Fibroblast of skin of back (primary cell): ENCODE data around the gene PCNX4. TPM values are rescaled to one million over a fixed set of nuclear protein-coding genes. Genes with fewer than 3 reads are reported as not detected.
"Not testable (repeated sequence)": the region's sequence is repeated elsewhere in the genome, so short reads cannot be mapped to it uniquely, and the experiment has no call there.

Source experiments
- DNase-seq: peaks from one replicate; pipeline ENCODE4 v3.0.0-alpha.2; 2013
- polyA plus RNA-seq, 2 experiments: library from polyadenylated mRNA; unstranded; fragments of 120-200 nt; gene quantifications; one replicate each; pipeline ENCODE4 v1.2.1, GENCODE V29; 2013; ENCODE audit not compliant: insufficient read length in 2 of 2

The PCNX4 gene
- polyA plus RNA-seq (2013, experiment 1 of 2; ENCODE audit: insufficient read length) = 27.6 TPM
- 31.0 TPM for polyA plus RNA-seq (2013, experiment 2 of 2; ENCODE audit: insufficient read length)

DNA sequence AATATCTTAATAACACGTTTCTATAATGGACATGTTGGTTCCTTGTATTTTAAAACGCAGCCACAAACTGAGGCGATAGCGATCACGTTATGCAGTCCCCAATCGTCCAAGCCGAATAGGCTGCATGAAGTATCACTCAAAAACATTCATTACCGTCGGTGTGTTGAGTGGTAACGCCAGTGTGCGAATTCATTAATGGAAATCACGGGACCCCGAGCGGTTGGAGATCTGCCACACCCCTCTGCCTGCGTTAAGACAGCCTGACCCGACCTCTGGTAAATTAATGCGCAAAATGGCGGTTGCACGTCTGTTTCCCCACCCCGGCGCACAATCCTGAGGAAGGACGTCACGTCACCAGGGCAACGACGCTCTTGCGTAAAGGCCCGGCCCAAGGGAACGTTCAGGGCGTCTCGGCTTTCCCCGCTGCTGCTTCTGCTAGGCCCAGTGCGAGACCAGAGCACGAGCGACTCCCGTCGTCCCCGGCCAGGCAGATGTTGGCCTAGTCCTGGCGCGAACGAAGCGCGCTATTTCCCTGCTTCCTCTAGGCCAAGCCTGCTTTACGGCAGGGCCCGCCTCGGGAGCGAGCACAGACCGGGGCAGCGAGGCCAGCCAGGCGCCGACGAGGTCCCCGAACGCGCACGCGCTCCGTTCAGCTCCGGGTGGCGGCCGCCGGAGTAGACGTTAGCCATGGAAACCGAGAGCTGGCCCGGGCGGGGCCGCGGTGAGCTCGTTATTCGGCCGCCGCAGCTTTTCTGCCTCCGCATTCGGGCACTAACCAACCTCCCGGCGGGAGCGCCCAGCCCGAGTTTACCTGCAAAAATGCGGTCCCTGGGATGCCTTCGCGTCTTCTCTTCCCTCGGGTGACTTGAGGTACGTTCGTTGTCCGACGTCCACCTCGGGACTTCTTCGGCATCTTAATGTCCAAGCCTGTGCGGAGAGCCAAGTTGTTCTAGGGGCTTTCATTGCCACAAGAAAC lies at the start of gene PCNX4:
Gene PCNX4, plus strand, starts transcription at position 374 of the 976 bp plus-strand sequence. CDS start 15,716 bp downstream, outside the sequence.
- DNase-seq = peak; percentile 99

DNA sequence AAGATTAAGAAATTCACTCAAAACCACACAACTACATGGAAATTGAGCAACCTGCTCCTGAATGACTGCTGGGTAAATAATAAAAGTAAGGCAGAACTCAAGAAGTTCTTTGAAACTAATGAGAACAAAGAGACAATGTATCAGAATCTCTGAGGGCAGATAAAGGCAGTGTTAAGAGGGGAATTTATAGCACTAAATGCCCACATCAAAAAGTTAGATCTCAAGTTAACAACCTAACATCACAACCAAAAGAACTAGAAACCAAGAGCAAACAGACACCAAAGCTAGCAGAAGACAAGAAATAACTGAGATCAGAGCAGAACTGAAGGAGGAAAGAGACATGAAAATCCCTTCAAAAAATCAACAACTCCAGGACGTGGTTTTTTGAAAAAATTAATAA lies 43.7 kb upstream of the PCNX4 start:
- DNase-seq = not testable (repeated sequence)

DNA sequence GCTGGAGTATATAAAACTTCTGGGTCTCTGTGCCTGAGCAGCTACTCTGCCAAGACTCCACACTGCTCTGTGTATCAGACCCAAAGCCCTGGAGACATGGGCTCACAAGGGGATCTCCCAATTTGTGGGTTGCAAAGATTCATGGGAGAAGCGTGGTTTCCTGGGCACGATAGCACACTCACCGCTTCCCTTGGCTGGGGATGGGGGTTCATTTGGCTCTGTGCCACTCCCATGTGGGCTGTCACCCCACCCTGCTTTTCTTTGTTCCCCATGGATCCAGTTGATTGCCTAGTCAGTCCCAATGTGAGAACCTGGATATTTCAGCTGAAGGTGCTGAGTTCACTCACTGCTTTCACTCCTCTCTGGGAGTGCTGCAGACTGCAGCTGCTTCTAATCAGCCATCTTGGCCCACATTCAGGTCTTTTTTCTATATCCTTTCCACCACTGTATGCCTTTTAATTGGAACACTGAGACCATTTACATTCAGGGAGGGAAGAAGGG lies 40.0 kb upstream of the PCNX4 start:
- DNase-seq = no peak

DNA sequence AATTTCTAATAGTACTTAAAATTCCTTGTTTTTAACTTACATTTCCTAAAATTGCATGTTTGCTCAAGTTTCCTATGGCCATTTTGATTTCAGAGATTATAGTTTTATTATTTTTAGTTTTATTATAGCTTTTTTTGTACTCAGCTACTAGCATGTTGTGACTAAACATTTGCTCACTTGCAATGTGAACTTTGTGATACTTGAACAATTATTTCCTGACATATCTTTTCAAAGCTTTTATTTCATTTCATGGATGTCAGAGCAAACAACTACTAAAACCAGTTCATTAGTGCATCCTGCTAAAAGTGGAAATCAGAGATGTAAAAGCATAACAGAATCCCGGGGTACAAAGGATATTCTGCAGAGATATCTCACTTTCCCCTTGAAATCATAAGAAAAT lies 33.6 kb upstream of the PCNX4 start:
- no peak for DNase-seq

DNA sequence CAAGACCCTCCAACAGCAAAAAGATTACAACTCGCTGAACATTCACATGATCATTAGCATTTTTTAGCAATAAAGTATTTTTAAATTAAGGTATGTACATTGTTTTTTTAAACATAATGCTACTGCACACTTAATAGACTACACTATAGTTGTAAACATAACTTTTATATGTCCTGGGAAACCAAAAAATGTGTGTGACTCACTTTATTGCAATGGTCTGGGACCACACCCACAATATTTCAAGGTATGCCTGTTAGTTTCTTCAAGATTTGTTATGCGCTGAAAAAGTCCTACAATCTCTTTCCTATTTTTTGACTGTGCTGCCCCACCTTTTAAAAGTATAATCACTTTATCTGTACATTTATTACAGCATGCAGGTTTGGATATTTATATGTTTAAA lies 30.4 kb upstream of the PCNX4 start:
- peak; percentile 21 for DNase-seq

DNA sequence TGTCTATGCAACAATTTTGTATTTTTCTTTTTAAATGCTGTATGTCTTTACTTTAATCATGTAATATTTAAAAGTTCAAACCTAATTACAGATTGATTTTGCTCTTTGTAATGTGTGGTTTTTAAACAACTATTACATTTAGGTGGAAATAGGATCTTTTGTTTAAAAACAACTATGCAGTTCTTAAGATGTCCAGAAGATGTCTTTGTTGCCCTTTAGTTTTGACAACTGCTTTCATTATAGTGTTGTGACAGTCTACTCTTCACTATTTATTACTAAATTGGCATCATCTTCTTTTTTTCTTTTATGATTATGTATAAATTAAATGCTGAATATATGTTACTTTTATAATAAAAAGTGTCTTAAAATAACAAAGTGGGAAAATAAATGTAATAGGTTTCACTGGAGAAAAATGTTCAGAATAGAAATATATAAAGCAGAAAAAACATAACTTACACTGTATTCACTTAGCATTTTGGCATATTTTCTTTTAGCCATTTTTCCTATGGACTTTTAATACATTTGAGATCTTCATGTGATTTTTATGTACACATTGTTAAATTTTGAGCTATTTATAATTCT lies 27.1 kb upstream of the PCNX4 start:
- peak; percentile 25 for DNase-seq

DNA sequence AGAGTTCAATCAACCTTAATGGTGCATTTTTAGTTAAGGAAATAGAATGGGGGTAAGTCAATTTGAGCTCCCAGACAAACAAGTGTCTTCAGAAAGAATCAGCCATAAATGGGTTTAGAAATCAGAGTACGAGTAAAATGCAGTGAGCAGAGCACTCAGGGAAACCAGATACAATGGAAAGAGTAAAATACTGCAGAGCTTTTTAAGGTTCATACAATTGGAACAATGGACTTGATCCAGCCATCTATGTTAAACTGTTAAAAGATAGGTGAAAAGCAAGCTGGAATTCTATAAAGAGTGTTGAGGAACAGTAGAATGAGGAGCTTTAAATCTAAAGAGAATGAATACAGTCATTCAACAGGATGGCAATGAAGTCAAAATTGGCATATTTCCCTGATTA lies 23.8 kb upstream of the PCNX4 start:
- DNase-seq = no peak

DNA sequence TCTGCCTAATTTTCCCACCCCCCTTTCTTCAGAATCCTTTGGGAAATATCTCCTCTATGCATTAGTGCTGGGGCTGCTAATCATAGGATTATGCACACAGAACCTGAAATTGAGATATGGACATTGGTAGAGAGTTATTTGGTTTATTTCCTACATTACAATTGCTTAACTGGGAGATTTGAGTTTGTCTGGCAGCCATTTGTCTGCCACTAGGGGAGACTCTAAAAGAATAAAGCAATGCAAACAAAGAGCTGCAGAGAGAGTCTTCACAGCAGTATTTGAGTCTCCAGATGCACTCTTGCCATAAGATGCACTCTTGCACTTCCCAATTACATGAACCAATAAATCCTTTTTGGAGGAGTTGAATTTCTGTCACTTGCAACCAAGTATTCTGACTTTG lies 12.0 kb upstream of the PCNX4 start:
- no peak for DNase-seq

DNA sequence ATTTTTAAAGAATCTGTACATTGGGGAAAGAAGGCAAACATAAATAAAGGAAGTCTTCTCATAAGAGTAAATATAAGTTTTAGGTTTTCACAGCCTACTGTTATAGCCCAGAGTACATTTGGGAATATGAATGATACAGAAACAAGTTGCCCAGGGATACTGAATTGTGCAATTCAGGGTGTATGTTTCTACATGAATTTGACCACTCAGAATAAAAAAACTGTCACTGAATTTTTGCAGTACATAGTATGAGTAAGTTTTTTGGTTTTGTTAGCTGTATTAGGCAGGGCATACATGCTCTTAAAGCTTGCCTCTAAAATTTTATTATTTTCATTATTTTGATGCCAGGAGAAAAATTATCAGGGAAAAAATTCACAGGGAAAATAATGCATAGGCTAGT lies 6.6 kb upstream of the PCNX4 start:
- DNase-seq = no peak

DNA sequence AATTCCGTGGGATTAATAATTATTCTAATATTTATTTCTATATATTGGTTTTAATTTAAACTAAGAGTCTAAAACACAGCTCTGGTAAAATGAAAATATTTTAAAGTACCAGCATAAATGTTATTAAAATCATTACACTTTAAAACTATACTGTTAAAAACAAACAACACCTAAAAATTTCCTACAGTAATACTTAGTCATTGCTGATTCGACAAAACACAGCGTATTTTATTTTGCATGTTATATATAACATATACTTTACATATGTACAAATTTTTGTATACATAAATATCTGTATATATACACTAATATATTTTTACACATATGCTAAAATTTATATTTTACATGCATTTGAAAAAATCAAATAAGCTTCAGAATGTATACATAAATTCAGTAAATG lies 6.0 kb upstream of the PCNX4 start:
- no peak for DNase-seq

DNA sequence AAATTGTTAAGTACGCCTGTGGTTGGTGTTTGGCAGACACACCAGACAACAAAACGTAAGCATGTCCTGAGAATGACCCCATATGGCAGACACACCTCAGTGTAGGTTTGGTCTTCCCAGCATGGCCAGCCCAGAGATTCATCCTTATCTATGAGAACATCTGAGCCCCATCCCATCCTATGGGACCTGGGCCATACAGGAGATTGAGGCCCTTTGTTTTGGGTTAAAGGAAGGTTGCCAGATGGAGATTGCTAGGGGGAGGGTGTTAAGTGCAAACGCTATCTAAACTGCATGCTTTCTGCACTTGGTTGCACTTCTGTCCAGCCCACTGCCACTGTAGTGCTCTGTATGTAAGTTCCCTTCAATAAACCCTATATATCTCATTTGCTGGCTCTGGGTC lies 4.1 kb upstream of the PCNX4 start:
- DNase-seq = no peak

DNA sequence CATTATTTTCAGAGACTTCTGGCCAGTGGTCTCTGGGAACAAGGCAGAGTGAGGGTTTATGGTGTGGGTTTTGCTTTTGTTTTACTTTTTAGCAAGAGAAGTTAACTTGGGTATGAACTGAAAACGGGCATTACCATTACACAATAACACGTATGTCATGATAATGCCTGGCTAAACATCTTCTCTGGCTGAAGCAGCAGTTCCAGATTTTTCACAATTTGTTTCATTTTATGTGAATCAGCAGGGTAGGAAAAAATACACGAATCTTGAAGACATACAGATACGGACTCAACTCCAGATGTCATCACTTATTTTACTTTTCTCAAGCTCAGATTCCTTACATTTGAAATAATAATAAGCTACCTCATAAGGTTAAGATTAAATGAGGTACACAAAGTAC lies 2.5 kb upstream of the PCNX4 start:
- no peak for DNase-seq

DNA sequence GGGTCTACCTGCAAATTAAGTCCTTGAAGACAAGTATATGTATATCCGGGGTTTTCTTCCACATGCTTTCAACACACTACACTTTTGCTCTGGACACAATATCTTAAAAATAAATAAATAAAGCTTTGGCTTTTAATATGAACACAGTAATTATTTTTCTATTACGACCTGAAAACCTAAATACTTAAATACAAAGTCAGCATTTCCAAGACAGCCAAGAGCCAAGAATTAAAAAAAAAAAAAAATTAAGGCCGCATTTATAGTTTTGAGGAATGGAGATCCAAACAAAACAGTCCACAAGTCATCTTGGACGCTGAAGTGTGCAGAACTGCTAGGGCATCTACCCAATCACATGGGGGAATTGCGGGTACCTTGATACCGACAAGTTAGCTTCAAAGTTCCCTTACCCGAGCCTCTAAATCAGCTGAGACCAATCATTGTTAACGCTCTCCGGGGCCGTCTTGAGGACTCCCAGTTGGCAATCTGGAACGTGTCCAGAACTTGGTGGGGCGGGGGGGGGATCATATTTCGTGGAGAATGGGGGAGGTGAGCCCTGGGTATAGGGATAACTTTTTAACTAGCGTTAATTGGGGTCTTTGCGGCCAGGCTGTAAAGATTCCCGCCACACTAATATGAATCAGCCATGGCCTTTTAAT lies 731 bp upstream of the PCNX4 start:
- DNase-seq = peak; percentile 72

DNA sequence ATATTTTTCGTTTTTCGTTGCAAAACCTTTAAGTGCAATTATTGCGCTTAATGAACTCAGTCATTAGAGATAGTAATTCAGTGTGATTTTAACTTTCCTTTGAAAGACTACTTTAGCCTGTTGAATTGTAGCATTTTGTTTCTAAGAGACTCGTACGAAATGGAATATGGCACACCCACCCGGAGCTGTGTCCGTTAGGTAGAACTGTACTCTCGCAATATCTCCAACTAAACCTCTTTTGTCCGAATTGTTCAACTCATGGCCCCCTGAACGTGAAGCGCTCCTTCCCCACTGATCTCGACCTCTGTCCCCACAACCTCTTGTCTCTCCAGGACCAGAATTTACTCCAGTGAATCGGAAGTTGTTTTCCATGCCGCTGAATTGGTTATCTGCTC lies 800 bp downstream of the PCNX4 start:
- DNase-seq = peak; percentile 45

DNA sequence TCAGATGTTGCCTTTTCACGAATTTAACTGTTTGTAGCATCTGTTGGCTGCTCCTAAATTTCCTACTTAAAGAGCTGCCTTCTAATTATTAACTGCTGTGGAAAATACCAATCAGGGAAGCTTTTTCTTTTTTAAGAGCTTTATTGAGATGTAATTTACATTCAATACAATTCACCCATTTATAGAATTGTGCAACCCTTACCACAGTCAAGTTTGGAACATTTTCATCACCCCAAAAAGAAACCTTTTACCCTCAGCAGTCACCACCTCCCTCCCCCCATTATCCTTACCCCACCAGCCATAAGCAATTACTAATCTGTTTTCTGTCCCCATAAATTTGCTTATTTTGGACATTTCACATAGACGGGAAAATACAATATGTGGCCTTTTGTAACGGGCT lies 1.4 kb downstream of the PCNX4 start:
- DNase-seq = no peak

DNA sequence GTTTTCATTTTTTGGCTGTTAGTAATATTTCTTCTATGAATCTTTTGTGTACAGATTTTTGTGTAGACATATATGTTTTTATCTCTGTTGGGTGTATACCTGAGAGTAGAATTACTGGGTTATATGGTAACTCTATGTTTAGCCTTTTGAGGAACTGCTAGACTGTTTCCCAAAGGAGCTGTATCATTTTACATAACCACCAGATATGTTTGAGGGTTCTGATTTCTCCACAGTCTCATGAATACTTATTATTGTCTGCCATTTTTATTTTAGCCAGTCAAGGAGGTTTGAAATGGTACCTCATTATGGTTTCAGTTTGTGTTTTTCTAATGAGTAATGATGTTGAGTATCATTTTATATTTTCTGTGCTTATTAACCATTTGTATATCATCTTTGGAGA lies 1.9 kb downstream of the PCNX4 start:
- DNase-seq = no peak

DNA sequence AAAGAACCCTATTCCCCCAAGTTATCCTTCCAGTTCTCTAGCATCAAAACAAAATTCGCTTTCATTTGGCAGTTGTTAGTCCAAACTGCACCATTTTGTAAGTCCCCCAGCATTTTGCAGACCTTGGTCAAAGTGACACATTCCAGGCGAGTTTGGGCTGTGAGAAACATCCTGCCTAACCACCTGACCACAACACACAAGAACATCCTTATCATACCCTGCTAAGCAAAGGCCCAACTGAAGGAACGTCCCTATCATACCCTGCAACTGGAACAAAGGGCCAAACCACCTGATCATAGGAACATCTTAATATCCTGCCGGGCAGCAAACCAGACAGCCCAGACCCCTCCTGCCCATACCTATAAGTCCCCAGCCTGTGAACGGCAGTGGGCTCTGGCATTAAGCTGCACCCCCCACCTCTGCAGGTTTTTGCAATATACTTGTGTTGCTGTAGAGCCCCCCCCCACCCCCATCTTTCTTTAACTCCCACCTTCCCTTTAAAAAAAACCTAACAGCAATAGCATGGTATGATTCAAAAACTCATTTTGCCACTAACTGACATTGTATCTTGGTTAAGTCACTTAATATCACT lies 2.7 kb downstream of the PCNX4 start:
- peak; percentile 69 for DNase-seq

DNA sequence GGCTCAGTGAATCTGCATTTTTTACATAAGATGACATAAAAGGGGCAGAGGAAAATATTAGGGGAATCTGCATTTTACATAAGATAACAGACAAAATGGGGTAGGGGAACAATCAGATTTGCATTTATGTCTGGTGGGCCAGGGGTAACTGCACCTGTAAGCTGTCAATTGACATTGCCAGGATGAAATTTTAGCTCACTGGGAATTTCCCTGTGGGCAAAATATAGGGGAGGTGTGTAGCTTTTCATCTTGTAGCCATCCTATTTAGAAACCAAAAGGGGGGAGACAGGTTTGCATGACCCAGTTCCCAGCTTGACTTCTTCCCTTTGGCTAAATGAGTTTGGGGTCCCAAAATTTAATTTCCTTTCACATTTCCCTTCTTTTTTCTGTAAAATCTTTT lies 3.5 kb downstream of the PCNX4 start:
- DNase-seq = no peak

DNA sequence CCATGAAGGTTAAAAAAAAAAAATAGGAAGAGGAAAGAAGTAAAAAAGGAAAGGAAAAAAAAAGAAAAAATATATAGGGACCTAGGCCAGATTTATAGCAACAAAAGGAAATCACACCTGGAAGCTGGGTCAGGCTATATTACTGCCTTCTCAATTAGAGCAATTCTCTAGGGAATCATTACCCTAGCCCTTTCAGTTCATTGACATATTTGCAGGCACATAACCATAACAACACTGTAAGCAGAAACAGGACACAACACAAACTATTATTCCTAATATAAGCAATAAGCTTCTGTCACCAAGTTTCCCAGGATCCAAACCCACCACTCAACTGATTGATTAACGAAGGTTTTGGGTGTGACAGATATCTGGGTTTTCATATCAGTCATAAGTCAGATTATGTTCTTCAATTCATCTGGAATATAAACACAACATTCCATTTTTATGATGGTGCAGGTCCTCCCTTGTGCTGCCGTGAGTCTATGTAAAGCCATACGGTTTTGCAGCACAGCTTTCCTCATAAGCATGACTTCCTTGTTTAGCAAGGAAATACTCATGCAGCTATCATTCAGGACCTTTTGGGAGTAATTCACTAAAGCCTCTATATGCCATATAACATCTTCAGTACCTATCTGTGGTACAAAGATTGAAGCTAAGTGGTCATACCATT lies 4.2 kb downstream of the PCNX4 start:
- DNase-seq = peak; percentile 77

DNA sequence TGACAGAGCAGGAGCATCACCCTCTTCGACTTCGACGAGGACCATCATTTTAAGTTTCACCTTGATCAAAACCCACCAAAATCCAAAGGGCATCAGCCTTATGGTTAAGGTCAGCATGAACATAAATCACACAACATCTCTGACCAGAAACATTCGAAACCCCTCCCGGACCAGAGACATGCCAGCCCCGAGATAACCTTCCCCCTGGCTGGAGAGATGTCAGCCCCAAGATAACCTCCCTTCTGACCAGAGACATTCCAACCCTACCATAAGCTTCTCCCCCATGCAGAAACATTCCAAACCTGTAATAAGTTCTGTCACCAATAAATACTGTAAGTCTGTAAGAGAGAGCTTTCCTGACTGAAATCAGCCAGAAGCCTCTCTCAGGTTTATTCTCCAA lies 6.3 kb downstream of the PCNX4 start:
- DNase-seq = no peak

DNA sequence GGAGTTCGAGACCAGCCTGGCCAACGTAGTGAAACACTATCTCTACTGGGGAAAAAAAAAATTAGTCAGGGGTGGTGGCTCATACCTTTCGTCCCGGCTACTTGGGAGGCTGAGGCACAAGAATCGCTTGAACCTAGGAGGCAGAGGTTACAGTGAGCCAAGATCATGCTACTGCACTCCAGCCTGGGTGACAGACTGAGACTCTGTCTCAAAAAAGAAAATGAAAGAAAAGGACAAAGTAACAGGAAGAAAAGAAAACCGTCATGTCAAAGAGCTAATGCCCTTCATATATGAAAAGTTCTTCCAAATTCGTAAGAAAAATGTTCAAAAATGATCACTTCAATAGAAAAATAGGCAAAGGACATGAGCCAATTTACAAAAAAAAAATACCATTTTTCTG lies 8.1 kb downstream of the PCNX4 start:
- DNase-seq = not testable (repeated sequence)

DNA sequence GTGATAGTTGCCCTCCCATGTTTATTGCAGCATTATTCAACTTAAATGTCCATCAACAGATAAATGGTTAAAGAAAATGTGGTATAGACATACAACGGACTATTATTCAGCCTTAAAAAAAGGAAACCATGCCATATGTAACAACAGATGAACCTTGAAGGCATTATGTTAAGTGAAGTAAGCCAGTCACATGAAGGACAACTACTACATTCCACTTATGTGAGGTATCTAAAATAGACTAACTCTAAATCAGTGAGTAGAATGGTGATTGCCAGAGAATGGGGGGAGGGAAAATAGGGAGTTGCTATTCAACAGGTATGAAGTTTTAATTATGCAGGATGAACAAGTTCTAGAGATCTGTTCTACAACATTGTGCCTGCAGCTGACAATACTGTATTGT lies 10.1 kb downstream of the PCNX4 start:
- DNase-seq = peak; percentile 29
